Measurements from ENCODE around the gene LRRK2.

DNA sequence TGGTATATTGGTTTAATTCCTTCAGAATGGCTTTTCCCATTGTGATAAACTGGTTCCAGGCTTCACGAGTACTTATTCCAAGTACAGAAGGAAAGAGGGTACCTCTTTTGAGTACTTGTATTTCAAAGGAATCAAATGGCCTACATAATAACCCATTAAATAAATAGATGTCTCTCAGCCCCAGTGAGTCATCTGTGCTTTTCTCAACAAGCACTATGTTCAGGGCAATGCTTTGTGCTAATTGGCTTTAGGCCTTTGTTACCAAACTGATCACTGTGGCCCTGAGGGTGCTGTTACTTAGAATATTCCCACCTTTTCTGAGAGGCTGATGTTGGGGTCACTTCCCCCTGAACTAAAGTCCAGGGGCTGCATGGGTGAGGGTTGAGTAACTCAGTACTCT, 107.1 kb downstream of the LRRK2 start:
- TF ChIP-seq, protein P1, sequence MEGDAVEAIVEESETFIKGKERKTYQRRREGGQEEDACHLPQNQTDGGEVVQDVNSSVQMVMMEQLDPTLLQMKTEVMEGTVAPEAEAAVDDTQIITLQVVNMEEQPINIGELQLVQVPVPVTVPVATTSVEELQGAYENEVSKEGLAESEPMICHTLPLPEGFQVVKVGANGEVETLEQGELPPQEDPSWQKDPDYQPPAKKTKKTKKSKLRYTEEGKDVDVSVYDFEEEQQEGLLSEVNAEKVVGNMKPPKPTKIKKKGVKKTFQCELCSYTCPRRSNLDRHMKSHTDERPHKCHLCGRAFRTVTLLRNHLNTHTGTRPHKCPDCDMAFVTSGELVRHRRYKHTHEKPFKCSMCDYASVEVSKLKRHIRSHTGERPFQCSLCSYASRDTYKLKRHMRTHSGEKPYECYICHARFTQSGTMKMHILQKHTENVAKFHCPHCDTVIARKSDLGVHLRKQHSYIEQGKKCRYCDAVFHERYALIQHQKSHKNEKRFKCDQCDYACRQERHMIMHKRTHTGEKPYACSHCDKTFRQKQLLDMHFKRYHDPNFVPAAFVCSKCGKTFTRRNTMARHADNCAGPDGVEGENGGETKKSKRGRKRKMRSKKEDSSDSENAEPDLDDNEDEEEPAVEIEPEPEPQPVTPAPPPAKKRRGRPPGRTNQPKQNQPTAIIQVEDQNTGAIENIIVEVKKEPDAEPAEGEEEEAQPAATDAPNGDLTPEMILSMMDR (conservative IDR thresholded peaks at IDR 0.05), result no peak
- no peak for TF ChIP-seq EZH2 (IDR thresholded peaks at IDR 0.05; ENCODE audit: low read depth)
